ENCODE results near the gene SYT7. TPM values are rescaled to one million over a fixed set of nuclear protein-coding genes. Genes with fewer than 3 reads are reported as not detected.
A peak's percentile ranks its signal among the peaks of the same experiment; 100 is the strongest.

Gene SYT7
- polyA plus RNA-seq, 1 experiment, result 0.45 TPM

- DNase-seq (ENCODE audit: low read depth, low spot score), result no peak
- H3K4me3 ChIP-seq (ENCODE audit: low read depth, low read length), result no peak overlapping the region
- ChIA-PET CTCF (no interaction called here), POLR2A (no interaction called here)
- no peak overlapping the region for H3K27ac ChIP-seq (ENCODE audit: low read depth, low read length)
- no peaks in the 10 kb centered on the region; the same call in 1 of the 2 replicates for H3K9me3 ChIP-seq (ENCODE audit: control insufficient read depth, insufficient read depth, low read length)
- peaks cover 9% of the 10 kb centered on the region for H3K27me3 ChIP-seq (ENCODE audit: control insufficient read depth, insufficient read depth, low read length)
- no peak for TF ChIP-seq CTCF (IDR thresholded peaks at IDR 0.05; ENCODE audit: low read depth, low read length)
Measured at GRCh38 chr11:61496602-61497400, 84.1 kb downstream of the SYT7 start.

- H3K9me3 ChIP-seq (ENCODE audit: control insufficient read depth, insufficient read depth, low read length), result no peaks in the 10 kb centered on the region; the same call in 1 of the 2 replicates
- peaks cover 11% of the 10 kb centered on the region for H3K27me3 ChIP-seq (ENCODE audit: control insufficient read depth, insufficient read depth, low read length)
- TF ChIP-seq CTCF (IDR thresholded peaks at IDR 0.05; ENCODE audit: low read depth, low read length), result no peak
- ChIA-PET POLR2A (no interaction called here), CTCF (interaction anchor here (1.3 kb wide), 1 partner anchor 15 kb away, joined by 3 read pairs; a partner anchor contains a TSS)
- DNase-seq (ENCODE audit: low read depth, low spot score), result peak; percentile 42
- H3K4me3 ChIP-seq (ENCODE audit: low read depth, low read length), result no peak overlapping the region
- H3K27ac ChIP-seq (ENCODE audit: low read depth, low read length), result no peak overlapping the region
Measured at GRCh38 chr11:61495801-61496601, 84.9 kb downstream of the SYT7 start.

- no peak overlapping the region for H3K4me3 ChIP-seq (ENCODE audit: low read depth, low read length)
- ChIA-PET CTCF (interaction anchor here (1.3 to 2.4 kb wide), 3 partner anchors 12 to 22 kb away, joined by 3 to 15 read pairs (median 7); a partner anchor contains a TSS), POLR2A (interaction anchor here (0.6 kb wide), 1 partner anchor 49 kb away, joined by 3 read pairs; no protein-coding TSS in a partner anchor)
- no peak for DNase-seq (ENCODE audit: low read depth, low spot score)
- peaks cover 2% of the 10 kb centered on the region for H3K27me3 ChIP-seq (ENCODE audit: control insufficient read depth, insufficient read depth, low read length)
- H3K9me3 ChIP-seq (ENCODE audit: control insufficient read depth, insufficient read depth, low read length), result no peaks in the 10 kb centered on the region; the same call in 1 of the 2 replicates
- TF ChIP-seq CTCF (IDR thresholded peaks at IDR 0.05; ENCODE audit: low read depth, low read length), result no peak
- H3K27ac ChIP-seq (ENCODE audit: low read depth, low read length), result no peak overlapping the region
Measured at GRCh38 chr11:61494381-61494961, 86.4 kb downstream of the SYT7 start.

- ChIA-PET POLR2A (no interaction called here), CTCF (interaction anchor here (3.8 kb wide), 1 partner anchor 25 kb away, joined by 37 read pairs; no protein-coding TSS in a partner anchor)
- Histone ChIP-seq H3K4me3 (ENCODE audit: low read depth, low read length) (no peak overlapping the region), H3K9me3 (ENCODE audit: control insufficient read depth, insufficient read depth, low read length) (no peaks in the 10 kb centered on the region; the same call in 1 of the 2 replicates), H3K27ac (ENCODE audit: low read depth, low read length) (no peak overlapping the region), H3K27me3 (ENCODE audit: control insufficient read depth, insufficient read depth, low read length) (peaks cover 2% of the 10 kb centered on the region)
- no peak for DNase-seq (ENCODE audit: low read depth, low spot score)
- TF ChIP-seq CTCF (IDR thresholded peaks at IDR 0.05; ENCODE audit: low read depth, low read length), result no peak
Measured at GRCh38 chr11:61491736-61492395, 89.0 kb downstream of the SYT7 start.

All from AG04450 (cell line).